Endometrial microvascular endothelial cells (primary cell): ENCODE data around the gene KCNQ1. TPM values are rescaled to one million over a fixed set of nuclear protein-coding genes. Genes with fewer than 3 reads are reported as not detected.

Experiments
- in situ Hi-C: cut with HindIII; loops from 2 replicates; pipeline ENCODE4 v1.10.0; 2017; ENCODE audit warnings: low sequenced_read_pairs, low pct_unique_long_range_greater_than_20kb; ENCODE audit errors: inconsistent ontology term
- total RNA-seq: library from RNA; depleted of rRNA; stranded (reverse); fragments of >200 nt; gene quantifications from one replicate; pipeline ENCODE4 v1.2.3, GENCODE V29; 2015; ENCODE audit errors: inconsistent ontology term

Gene KCNQ1
- total RNA-seq, 1 donor from 2014 or later: not detected

- in situ Hi-C loops: no loop called here
These were observed 345.7 kb downstream of the KCNQ1 start for GRCh38 chr11:2790568-2790921.

- in situ Hi-C loops: no loop called here
These were observed 346.3 kb downstream of the KCNQ1 start for GRCh38 chr11:2791139-2791520.

GRCh38 chr11:2791521-2792380 is 346.9 kb downstream of the KCNQ1 start:
- in situ Hi-C loops: no loop called here

- in situ Hi-C loops: no loop called here
These were observed 347.8 kb downstream of the KCNQ1 start for GRCh38 chr11:2792381-2793250.

GRCh38 chr11:2793701-2794045 is 348.9 kb downstream of the KCNQ1 start:
- in situ Hi-C loops: no loop called here

GRCh38 chr11:2794046-2794967 is 349.5 kb downstream of the KCNQ1 start:
- in situ Hi-C loops: no loop called here

- in situ Hi-C loops: no loop called here
These were observed 350.1 kb downstream of the KCNQ1 start for GRCh38 chr11:2794968-2795322.

- in situ Hi-C loops: no loop called here
These were observed 350.7 kb downstream of the KCNQ1 start for GRCh38 chr11:2795491-2795991.

GRCh38 chr11:2796091-2796490 is 351.3 kb downstream of the KCNQ1 start:
- in situ Hi-C loops: no loop called here

GRCh38 chr11:2796508-2797113 is 351.8 kb downstream of the KCNQ1 start:
- in situ Hi-C loops: no loop called here

- in situ Hi-C loops: no loop called here
These were observed 352.4 kb downstream of the KCNQ1 start for GRCh38 chr11:2797121-2797711.

- in situ Hi-C loops: no loop called here
These were observed 353.0 kb downstream of the KCNQ1 start for GRCh38 chr11:2797741-2798361.

- in situ Hi-C loops: no loop called here
These were observed 354.3 kb downstream of the KCNQ1 start for GRCh38 chr11:2798951-2799761.

- in situ Hi-C loops: no loop called here
These were observed 355.3 kb downstream of the KCNQ1 start for GRCh38 chr11:2799881-2800654.

- in situ Hi-C loops: no loop called here
These were observed 356.1 kb downstream of the KCNQ1 start for GRCh38 chr11:2800655-2801531.
